Liver (tissue), 9 donors: ENCODE data around the gene TMEM117. TPM values are rescaled to one million over a fixed set of nuclear protein-coding genes. Genes with fewer than 3 reads are reported as not detected.

ENCODE experiments used
- DNase-seq: peaks from one replicate; pipeline ENCODE4 v3.0.0-alpha.2; 2017; ENCODE audit warnings: low spot score
- H3K27ac ChIP-seq, 2 donors: one replicate each; pipeline ENCODE4 v1.7.0; 2013; ENCODE audit warnings: inconsistent platforms in 2 of 2, low read length in 2 of 2, control low read depth in 1 of 2, low read depth in 1 of 2, mild to moderate bottlenecking in 1 of 2
- H3K27me3 ChIP-seq, 4 donors: one replicate each; pipeline versions ENCODE4 v1.6.1 to v1.7.0; 2013; ENCODE audit warnings: low read length in 3 of 4, inconsistent platforms in 1 of 4, mild to moderate bottlenecking in 1 of 4, moderate library complexity in 1 of 4; ENCODE audit not compliant: control insufficient read depth in 4 of 4, insufficient read depth in 4 of 4
- H3K36me3 ChIP-seq, 4 donors: one replicate each; pipeline versions ENCODE4 v1.6.1 to v1.7.0; 2013; ENCODE audit warnings: low read length in 3 of 4, mild to moderate bottlenecking in 3 of 4, low read depth in 1 of 4, moderate library complexity in 1 of 4; ENCODE audit not compliant: control insufficient read depth in 4 of 4, insufficient read depth in 3 of 4
- H3K4me1 ChIP-seq, 4 donors: one replicate each; pipeline versions ENCODE4 v1.6.1 to v1.7.0; 2013; ENCODE audit warnings: low read length in 3 of 4, mild to moderate bottlenecking in 3 of 4, moderate library complexity in 1 of 4; ENCODE audit not compliant: control insufficient read depth in 4 of 4, insufficient read depth in 4 of 4
- H3K4me3 ChIP-seq, 3 donors: one replicate each; pipeline versions ENCODE4 v1.6.1 to v1.7.0; 2013; ENCODE audit warnings: low read length in 3 of 3, control low read depth in 1 of 3, low read depth in 1 of 3, mild to moderate bottlenecking in 1 of 3
- H3K9ac ChIP-seq, 2 donors: one replicate each; pipeline ENCODE4 v1.7.0; 2013; ENCODE audit warnings: low read length in 2 of 2, mild to moderate bottlenecking in 2 of 2, moderate library complexity in 2 of 2, control low read depth in 1 of 2, low read depth in 1 of 2
- H3K9me3 ChIP-seq, 4 donors: one replicate each; pipeline versions ENCODE4 v1.6.1 to v1.7.0; 2013; ENCODE audit warnings: low read length in 3 of 4; ENCODE audit not compliant: control insufficient read depth in 4 of 4
- EGR1 ChIP-seq, 2 donors: IDR thresholded peaks; 2 replicates each; pipeline ENCODE4 v1.6.1; 2016 to 2018; ENCODE audit warnings: antibody characterized with exemption in 2 of 2, low read depth in 2 of 2
- FOXA1 ChIP-seq: IDR thresholded peaks from 2 replicates; pipeline ENCODE4 v1.6.1; 2016; ENCODE audit warnings: antibody characterized with exemption
- FOXA2 ChIP-seq: IDR thresholded peaks from 2 replicates; pipeline ENCODE4 v1.6.1; 2016; ENCODE audit warnings: antibody characterized with exemption
- GABPA ChIP-seq, 2 donors: IDR thresholded peaks in 1 of 2; conservative IDR thresholded peaks in 1 of 2; 2 replicates each; pipeline ENCODE4 v1.6.1; 2016; ENCODE audit warnings: antibody characterized with exemption in 2 of 2, mild to moderate bottlenecking in 1 of 2, moderate library complexity in 1 of 2
- HNF4A ChIP-seq, 2 donors: conservative IDR thresholded peaks; 2 replicates each; pipeline ENCODE4 v1.6.1; 2016; ENCODE audit warnings: antibody characterized with exemption in 2 of 2, mild to moderate bottlenecking in 2 of 2
- HNF4G ChIP-seq: IDR thresholded peaks from 2 replicates; pipeline ENCODE4 v1.6.1; 2016; ENCODE audit warnings: antibody characterized with exemption
- JUND ChIP-seq, 2 donors: IDR thresholded peaks; 2 replicates each; pipeline ENCODE4 v1.6.1; 2016; ENCODE audit warnings: antibody characterized with exemption in 2 of 2
- MAX ChIP-seq: IDR thresholded peaks from 2 replicates; pipeline ENCODE4 v1.6.1; 2016; ENCODE audit warnings: antibody characterized with exemption
- NR2F2 ChIP-seq: IDR thresholded peaks from 2 replicates; pipeline ENCODE4 v1.6.1; 2016; ENCODE audit warnings: antibody characterized with exemption
- RAD21 ChIP-seq, 2 donors: IDR thresholded peaks; 2 replicates each; pipeline ENCODE4 v1.6.1; 2016; ENCODE audit warnings: antibody characterized with exemption in 2 of 2, mild to moderate bottlenecking in 2 of 2
- RXRA ChIP-seq, 2 donors: IDR thresholded peaks; 2 replicates each; pipeline ENCODE4 v1.6.1; 2017 to 2018; ENCODE audit warnings: antibody characterized with exemption in 2 of 2, mild to moderate bottlenecking in 1 of 2
- SP1 ChIP-seq: IDR thresholded peaks from 2 replicates; pipeline ENCODE4 v1.6.1; 2018; ENCODE audit warnings: antibody characterized with exemption, mild to moderate bottlenecking
- TAF1 ChIP-seq: conservative IDR thresholded peaks from 2 replicates; pipeline ENCODE4 v1.6.1; 2016; ENCODE audit warnings: antibody characterized with exemption, mild to moderate bottlenecking
- ZBTB33 ChIP-seq: IDR thresholded peaks from 2 replicates; pipeline ENCODE4 v1.6.1; 2016; ENCODE audit warnings: antibody characterized with exemption
- WGBS: extraction: QIAGEN DNeasy Blood & Tissue Kit; methylation state at CpG from one replicate; pipeline ENCODE4 v1.1.7; 2013; 5-methylcytosine and 5-hydroxymethylcytosine counted together
- polyA plus RNA-seq, 2 donors: library from polyadenylated mRNA; stranded (reverse) in 1 of 2; unstranded in 1 of 2; fragments of 200-250 nt in 1 of 2; fragments of >200 nt in 1 of 2; fragmentation: Nextera tagmentation in 1 of 2; extraction: Ambion mirVana in 1 of 2; gene quantifications; one replicate each; pipeline versions ENCODE4 v1.2.1 to v1.2.3, GENCODE V29; 2013 to 2015
- total RNA-seq, 2 donors: library from RNA; depleted of rRNA; stranded (reverse); fragments of >200 nt; gene quantifications; one replicate each; pipeline ENCODE4 v1.2.3, GENCODE V29; 2014
- TF ChIP-seq, protein P1 (sequence below): fragments of 150-350 bp; IDR thresholded peaks from 2 replicates; pipeline ENCODE4 v1.5.1; 2017; ENCODE audit warnings: improper control_type of control experiment, low read depth, low read length; ENCODE audit not compliant: missing input control
- TF ChIP-seq, protein P2 (sequence below): IDR thresholded peaks from 2 replicates; pipeline ENCODE4 v1.6.1; 2016; ENCODE audit warnings: antibody characterized with exemption, mild to moderate bottlenecking
- donor health status: healthy.
- donor health status: healthy.
- donor health status: healthy.
- donor health status: healthy.
- donor health status: healthy.

TMEM117 gene
- total and polyA plus RNA-seq, 4 donors, result 2.0 to 5.9 (median 3.9) TPM

- Histone ChIP-seq H3K9me3 (no peaks in the 10 kb centered on the region), H3K36me3 (no peaks in the 10 kb centered on the region), H3K9ac (no peak overlapping the region), H3K27me3 (no peaks in the 10 kb centered on the region), H3K4me1 (no peaks in the 10 kb centered on the region), H3K27ac (no peak overlapping the region), H3K4me3 (no peak overlapping the region)
- TF ChIP-seq HNF4A (conservative IDR thresholded peaks at IDR 0.05) (no peak), HNF4G (no peak), TAF1 (no peak), EGR1 (IDR thresholded peaks at IDR 0.05; ENCODE audit: low read depth in 2 of 2) (no peak), RAD21 (IDR thresholded peaks at IDR 0.05) (no peak), ZBTB33 (no peak), GABPA (IDR thresholded peaks at IDR 0.05 in 1 of 2, conservative IDR thresholded peaks at IDR 0.05 in 1 of 2) (no peak)
- TF ChIP-seq, protein P1, sequence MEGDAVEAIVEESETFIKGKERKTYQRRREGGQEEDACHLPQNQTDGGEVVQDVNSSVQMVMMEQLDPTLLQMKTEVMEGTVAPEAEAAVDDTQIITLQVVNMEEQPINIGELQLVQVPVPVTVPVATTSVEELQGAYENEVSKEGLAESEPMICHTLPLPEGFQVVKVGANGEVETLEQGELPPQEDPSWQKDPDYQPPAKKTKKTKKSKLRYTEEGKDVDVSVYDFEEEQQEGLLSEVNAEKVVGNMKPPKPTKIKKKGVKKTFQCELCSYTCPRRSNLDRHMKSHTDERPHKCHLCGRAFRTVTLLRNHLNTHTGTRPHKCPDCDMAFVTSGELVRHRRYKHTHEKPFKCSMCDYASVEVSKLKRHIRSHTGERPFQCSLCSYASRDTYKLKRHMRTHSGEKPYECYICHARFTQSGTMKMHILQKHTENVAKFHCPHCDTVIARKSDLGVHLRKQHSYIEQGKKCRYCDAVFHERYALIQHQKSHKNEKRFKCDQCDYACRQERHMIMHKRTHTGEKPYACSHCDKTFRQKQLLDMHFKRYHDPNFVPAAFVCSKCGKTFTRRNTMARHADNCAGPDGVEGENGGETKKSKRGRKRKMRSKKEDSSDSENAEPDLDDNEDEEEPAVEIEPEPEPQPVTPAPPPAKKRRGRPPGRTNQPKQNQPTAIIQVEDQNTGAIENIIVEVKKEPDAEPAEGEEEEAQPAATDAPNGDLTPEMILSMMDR, result no peak
- DNase-seq, result no peak
These were observed 67.8 kb downstream of the TMEM117 start for GRCh38 chr12:43903686-43904085.

DNA sequence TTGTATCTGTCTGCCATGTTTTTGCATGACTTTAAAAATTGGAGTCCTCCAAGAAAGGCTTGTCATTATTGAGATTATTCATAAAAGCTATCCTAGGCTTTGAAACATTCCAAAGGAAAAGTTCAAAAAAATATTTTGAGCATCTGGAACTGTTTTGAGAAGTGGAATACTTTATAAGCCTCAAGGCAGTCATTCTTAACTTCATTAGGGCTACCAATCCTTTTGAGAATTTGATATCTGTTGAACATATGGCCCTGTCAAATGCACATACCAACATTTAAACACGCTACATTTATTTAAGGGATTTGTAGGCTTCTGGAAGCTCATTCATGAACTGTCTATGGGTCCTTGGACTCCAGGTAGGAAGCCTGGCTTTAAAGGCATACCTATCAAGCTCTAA lies 77.0 kb downstream of the TMEM117 start:
- WGBS, result 43% methylated on average over 1 of the region's 1 CpG
- Histone ChIP-seq H3K9ac (no peak overlapping the region), H3K4me3 (no peak overlapping the region), H3K4me1 (no peaks in the 10 kb centered on the region), H3K27me3 (no peaks in the 10 kb centered on the region), H3K36me3 (peaks cover 0 to 2% (median 0%) of the 10 kb centered on the region in 4 donors), H3K9me3 (no peaks in the 10 kb centered on the region), H3K27ac (no peak overlapping the region)
- TF ChIP-seq RAD21 (IDR thresholded peaks at IDR 0.05) (no peak), JUND (IDR thresholded peaks at IDR 0.05) (no peak), TAF1 (no peak), GABPA (IDR thresholded peaks at IDR 0.05 in 1 of 2, conservative IDR thresholded peaks at IDR 0.05 in 1 of 2) (no peak), HNF4A (conservative IDR thresholded peaks at IDR 0.05) (no peak), FOXA2 (no peak), SP1 (no peak), EGR1 (IDR thresholded peaks at IDR 0.05; ENCODE audit: low read depth in 2 of 2) (no peak), MAX (no peak), FOXA1 (no peak), HNF4G (no peak), RXRA (IDR thresholded peaks at IDR 0.05) (no peak), NR2F2 (no peak)
- TF ChIP-seq, protein P1, result no peak
- TF ChIP-seq, protein P2, sequence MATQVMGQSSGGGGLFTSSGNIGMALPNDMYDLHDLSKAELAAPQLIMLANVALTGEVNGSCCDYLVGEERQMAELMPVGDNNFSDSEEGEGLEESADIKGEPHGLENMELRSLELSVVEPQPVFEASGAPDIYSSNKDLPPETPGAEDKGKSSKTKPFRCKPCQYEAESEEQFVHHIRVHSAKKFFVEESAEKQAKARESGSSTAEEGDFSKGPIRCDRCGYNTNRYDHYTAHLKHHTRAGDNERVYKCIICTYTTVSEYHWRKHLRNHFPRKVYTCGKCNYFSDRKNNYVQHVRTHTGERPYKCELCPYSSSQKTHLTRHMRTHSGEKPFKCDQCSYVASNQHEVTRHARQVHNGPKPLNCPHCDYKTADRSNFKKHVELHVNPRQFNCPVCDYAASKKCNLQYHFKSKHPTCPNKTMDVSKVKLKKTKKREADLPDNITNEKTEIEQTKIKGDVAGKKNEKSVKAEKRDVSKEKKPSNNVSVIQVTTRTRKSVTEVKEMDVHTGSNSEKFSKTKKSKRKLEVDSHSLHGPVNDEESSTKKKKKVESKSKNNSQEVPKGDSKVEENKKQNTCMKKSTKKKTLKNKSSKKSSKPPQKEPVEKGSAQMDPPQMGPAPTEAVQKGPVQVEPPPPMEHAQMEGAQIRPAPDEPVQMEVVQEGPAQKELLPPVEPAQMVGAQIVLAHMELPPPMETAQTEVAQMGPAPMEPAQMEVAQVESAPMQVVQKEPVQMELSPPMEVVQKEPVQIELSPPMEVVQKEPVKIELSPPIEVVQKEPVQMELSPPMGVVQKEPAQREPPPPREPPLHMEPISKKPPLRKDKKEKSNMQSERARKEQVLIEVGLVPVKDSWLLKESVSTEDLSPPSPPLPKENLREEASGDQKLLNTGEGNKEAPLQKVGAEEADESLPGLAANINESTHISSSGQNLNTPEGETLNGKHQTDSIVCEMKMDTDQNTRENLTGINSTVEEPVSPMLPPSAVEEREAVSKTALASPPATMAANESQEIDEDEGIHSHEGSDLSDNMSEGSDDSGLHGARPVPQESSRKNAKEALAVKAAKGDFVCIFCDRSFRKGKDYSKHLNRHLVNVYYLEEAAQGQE, result no peak
- no peak for DNase-seq
